HUES64 (cell line): Measurements from ENCODE around the gene GPR142.

ENCODE experiments used
- H3K27ac ChIP-seq: 2 replicates; pipeline ENCODE4 v1.7.0; 2013; ENCODE audit warnings: low read depth, low read length, inconsistent platforms
- H3K27me3 ChIP-seq: 2 replicates; pipeline ENCODE4 v1.6.1; 2013; ENCODE audit warnings: mild to moderate bottlenecking, low read length; ENCODE audit not compliant: insufficient read depth
- H3K36me3 ChIP-seq: 2 replicates; pipeline ENCODE4 v1.6.1; 2013; ENCODE audit warnings: mild to moderate bottlenecking, low read length; ENCODE audit not compliant: insufficient read depth
- H3K4me1 ChIP-seq: 2 replicates; pipeline ENCODE4 v1.6.1; 2013; ENCODE audit warnings: mild to moderate bottlenecking, low read length, moderate library complexity; ENCODE audit not compliant: insufficient read depth
- H3K4me3 ChIP-seq: 2 replicates; pipeline ENCODE4 v1.5.1; 2013; ENCODE audit warnings: mild to moderate bottlenecking, low read length, moderate library complexity
- H3K9ac ChIP-seq: 2 replicates; pipeline ENCODE4 v1.6.1; 2013; ENCODE audit warnings: mild to moderate bottlenecking, low read depth, low read length
- H3K9me3 ChIP-seq: 2 replicates; pipeline ENCODE4 v1.6.1; 2013; ENCODE audit warnings: low read depth, low read length; ENCODE audit not compliant: insufficient read depth
- whole genome bisulfite sequencing: fragments of 150-250, 120-280 bp; methylation state at CpG from one replicate; pipeline ENCODE4 v1.1.7; 2013; ENCODE audit warnings: missing lambda C conversion rate; 5-methylcytosine and 5-hydroxymethylcytosine counted together

The GPR142 gene

DNA sequence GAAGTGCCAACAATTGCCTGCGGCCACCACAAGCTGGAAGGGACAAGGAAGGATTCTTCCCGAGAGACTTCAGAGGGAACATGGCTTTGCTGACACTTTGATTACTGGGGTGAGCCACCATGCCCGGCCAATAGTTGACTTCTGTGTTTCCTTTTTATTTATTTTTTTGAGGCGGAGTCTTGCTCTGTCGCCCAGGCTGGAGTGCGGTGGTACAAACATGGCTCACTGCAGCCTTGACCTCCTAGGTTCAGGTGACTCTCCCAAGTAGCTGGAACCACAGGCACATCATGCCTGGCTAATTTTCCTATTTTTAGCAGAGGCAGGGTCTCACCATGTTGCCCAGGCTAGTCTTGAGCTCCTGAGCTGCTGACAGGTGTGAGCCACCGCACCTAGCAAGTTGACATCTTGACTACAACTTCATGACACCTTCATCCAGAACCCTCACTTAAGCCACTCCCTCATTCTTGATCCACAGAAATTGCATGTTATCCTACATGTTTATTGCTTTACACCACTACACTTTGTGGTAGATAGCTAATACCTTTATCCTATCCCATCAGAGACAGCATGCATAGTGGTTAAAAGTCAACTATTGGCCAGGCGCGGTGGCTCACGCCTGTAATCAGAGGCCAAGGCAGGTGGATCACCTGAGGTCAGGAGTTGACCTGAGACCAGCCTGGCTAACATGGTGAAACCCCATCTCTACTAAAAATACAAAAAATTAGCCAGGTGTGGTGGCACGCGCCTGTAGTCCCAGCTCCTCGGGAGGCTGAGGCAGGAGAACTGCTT, 48.5 kb downstream of the GPR142 start:
- Histone ChIP-seq H3K9me3 (no peaks in the 10 kb centered on the region), H3K36me3 (no peaks in the 10 kb centered on the region), H3K4me3 (no peak overlapping the region), H3K9ac (no peak overlapping the region), H3K27me3 (no peaks in the 10 kb centered on the region), H3K4me1 (no peaks in the 10 kb centered on the region), H3K27ac (no peak overlapping the region)
- 95% methylated on average over 13 of the region's 13 CpGs for WGBS

DNA sequence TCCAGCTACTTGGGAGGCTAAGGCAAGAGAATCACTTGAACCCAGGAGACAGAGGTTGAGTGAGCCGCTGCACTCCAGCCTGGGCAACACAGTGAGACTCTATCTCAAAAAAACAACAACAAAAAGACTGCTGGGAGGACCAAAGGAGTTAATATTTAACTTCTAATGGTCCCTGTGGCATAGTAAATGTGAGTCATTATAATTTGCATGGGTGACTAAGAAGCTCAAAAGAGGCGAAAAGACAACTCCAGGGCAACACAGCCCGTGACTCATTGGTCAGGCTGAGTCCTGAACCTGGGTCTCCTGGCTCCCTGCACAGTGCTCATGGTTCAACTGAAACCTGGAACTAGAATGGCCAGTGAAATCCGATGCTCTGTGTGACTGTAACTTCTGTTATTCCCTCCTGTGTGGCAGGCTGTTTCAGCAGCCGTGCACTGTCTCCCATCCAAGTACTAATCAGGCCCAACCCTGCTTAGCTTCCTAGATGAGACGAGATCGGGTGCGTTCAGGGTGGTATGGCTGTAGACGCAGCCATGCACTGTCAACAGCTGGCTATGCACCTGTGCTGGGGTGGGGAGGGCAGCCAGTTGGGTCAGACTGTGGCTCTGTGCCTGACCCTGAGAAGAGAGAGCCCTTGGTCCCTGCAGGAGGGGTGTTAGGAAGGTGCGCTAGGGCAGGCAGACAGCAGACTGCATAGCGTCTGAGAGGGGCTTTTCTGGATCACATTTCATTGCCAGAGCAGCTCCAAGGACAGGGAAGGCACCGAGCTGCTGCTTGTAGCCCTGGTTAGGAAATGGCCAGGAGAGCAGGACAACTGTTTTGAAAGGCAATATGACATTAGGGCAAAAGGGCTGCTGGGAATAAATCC, 50.1 kb downstream of the GPR142 start:
- no peaks in the 10 kb centered on the region for H3K27me3 ChIP-seq
- H3K36me3 ChIP-seq: no peaks in the 10 kb centered on the region
- H3K4me1 ChIP-seq: no peaks in the 10 kb centered on the region

DNA sequence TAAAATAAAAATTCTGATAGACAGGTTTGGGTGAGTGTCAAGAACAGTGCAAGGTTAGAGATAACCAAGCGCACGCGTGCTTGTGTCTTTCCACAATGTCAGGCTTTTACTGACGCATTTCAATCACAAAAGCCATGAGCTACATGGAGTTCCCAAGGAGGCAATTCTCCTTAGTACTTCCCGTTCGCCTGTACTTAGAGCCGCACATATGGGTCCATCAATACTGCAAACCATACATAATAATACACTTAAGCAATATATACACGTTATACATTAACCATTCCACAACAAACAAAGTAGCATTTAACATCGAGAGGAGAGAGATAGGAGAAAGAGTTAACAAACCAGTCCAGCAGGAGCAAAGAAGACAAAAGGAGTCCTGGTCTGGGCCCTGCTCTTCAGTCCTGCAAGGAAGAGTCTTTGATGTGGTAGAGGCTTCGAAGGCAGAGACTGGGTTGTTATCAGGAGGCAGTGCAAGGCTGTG, 52.7 kb downstream of the GPR142 start:
- Histone ChIP-seq H3K4me3 (no peak overlapping the region), H3K36me3 (no peaks in the 10 kb centered on the region), H3K4me1 (no peaks in the 10 kb centered on the region), H3K27ac (no peak overlapping the region), H3K9ac (no peak overlapping the region), H3K27me3 (no peaks in the 10 kb centered on the region), H3K9me3 (no peaks in the 10 kb centered on the region)
- 87% methylated on average over 9 of the region's 10 CpGs for WGBS

More for the DNA sequence above, 50.1 kb downstream of the GPR142 start:
- WGBS: 77% methylated on average over 12 of the region's 12 CpGs
- Histone ChIP-seq H3K4me3 (no peak overlapping the region), H3K27ac (no peak overlapping the region), H3K9me3 (no peaks in the 10 kb centered on the region), H3K9ac (no peak overlapping the region)
